ENCODE data around the gene HSD11B2.
A peak's percentile ranks its signal among the peaks of the same experiment; 100 is the strongest.

HSD11B2 gene

GRCh38 chr16:67393788-67394154, 37.1 kb upstream of the HSD11B2 start:
- DNase-seq (ENCODE audit: low read depth) = no peak
- no peak for TF ChIP-seq CTCF (conservative IDR thresholded peaks at IDR 0.05; ENCODE audit: low read length)
- H3K4me3 ChIP-seq (ENCODE audit: low read length) = peak overlapping the region; percentile 39

DNA sequence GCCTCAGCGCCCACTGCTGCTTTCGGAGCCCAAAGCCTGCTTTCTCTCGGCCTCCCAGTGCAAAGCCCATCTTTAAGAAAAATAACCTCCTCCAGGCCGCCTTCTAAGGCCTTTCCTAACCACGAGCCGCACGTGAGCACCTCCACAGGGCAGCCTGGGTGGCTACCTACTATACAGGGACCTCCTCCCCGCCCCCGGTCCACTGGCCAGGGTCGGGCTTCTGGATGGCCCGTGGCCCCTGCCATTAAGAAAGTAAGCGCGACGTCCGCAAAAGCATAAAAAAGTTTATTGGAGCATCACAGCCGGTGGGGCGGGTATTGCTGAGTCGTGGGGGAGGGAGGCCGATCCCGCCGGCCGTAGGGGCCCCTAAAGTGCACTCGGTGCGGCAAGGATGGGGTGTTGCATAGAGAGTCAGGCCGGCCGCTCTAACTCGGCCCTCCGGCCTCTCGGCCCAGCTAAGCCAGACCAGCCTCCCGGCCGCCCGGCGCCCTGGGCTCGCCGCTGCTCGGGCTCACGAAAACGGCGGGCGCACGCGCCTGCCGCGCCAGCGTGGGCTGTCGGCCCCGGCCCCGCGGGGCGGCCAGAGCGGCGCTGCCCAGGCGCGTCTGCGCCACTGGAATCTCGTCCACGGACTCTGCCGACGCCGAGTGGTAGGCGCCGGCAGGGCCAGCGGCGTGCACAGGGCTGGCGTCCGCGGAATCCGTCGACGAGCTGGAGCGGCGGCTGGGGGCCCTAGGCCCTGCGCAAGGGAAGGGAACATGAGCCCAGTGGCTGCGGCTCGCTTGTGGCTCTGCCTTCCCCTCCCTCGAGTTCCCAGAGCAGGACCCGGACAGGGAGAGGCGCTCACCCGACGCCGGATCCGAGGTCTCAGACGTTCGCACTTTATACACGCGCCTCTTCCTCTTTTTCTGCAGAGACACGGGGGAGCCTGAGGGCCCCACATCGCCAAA, 36.5 kb upstream of the HSD11B2 start:
- no peak for DNase-seq (ENCODE audit: low read depth)
- H3K4me3 ChIP-seq (ENCODE audit: low read length) = no peak overlapping the region
- TF ChIP-seq CTCF (conservative IDR thresholded peaks at IDR 0.05; ENCODE audit: low read length) = no peak

DNA sequence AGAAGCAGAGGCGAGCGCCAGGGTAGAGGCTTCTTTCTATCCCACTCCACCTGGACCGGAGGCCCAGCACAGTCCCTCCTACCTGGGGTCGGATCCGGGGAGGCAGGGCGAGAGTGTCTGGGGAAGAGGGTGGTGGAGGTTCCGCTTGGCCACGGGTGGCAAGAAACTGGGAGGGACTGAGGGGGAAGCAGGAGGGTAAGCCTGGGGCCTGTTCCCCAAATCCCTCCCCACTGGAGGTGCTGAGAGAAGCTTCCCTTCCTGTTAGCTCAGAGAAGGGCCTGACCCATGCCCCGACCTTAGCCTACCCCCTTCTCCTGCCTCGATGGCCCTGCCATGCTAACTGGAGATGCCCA, 35.8 kb upstream of the HSD11B2 start:
- H3K4me3 ChIP-seq (ENCODE audit: low read length) = no peak overlapping the region
- no peak for DNase-seq (ENCODE audit: low read depth)
- TF ChIP-seq CTCF (conservative IDR thresholded peaks at IDR 0.05; ENCODE audit: low read length) = no peak

DNA sequence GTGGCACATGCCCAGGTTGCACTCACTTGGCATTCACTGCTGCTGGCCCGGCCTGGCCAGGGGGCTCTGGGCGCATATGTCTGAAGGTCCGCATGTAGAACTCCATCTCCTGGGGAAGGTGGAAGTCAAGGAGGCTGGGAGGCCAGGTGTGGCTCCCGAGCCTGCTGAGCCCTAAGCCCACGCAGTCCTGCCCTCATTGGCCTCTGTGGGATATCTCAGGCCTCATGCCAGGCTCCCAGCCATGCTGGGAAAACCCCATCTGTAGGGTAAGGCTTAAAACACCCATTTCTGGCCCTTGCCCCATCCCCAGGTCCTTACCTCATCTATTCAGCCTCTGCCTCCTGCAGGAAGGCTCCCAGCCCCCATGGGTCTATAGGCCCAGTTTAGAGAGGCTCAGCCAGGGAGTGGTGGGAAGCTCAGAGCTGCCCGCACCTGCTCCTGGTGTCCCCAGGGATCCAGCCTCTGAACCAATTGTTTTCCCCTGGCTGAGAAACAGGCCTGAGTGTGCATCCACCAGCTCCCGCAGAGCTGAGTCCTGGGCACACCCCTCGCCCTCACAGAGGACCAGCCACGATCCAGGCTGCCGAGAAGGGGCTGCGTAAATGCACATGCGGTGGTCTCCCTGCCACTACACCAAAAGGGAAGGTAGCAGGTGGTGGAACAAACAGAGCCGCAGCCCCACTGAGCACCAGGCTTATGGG, 35.3 kb upstream of the HSD11B2 start:
- DNase-seq (ENCODE audit: low read depth) = no peak
- no peak overlapping the region for H3K4me3 ChIP-seq (ENCODE audit: low read length)
- TF ChIP-seq CTCF (conservative IDR thresholded peaks at IDR 0.05; ENCODE audit: low read length) = no peak

DNA sequence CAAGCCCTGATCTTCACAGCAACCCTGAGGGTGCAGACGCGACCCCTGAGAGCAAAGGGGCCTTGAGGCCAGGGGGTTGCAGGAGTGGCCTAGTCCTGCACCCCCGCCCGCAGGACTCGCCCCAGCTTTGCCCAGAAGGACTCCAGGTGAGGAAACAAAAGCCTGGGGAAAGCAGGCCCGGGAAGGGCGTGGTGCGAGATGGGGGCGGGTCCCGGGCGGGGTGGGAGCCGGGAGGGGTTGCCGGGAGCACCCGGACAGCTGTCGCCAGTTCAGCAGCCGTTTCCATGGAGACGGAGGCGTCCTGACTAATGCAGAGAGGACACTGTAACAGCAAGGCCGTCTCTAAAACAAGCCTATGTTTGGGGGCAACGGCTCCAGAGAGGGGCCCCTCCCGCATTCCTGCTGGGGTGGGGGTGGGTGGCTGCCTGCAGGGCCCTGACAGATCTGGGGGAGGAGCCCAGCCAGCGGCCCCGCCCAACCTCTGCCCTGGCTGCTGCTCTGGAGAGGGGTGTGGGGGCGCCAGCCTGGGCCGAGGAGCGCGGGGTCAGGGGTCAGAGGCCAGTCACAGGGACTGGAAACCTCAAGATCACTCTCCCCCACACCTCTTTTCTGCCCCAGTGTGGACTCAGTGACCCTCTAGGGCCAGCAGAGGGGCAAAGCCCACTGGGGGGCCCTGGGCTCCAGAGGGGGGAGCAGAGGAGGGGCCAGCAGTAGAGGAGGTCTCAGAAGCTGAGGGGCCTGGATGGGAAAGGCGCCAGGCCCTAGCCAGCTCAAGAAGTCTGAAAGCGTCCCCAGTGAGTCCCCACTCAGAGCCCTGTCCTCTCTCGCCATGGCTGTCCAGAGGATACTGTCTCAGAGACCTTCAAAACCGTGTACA, 34.5 kb upstream of the HSD11B2 start:
- DNase-seq (ENCODE audit: low read depth) = peak; percentile 81
- TF ChIP-seq CTCF (conservative IDR thresholded peaks at IDR 0.05; ENCODE audit: low read length) = no peak
- H3K4me3 ChIP-seq (ENCODE audit: low read length) = no peak overlapping the region

- no peak for TF ChIP-seq CTCF (conservative IDR thresholded peaks at IDR 0.05; ENCODE audit: low read length)
- no peak overlapping the region for H3K4me3 ChIP-seq (ENCODE audit: low read length)
- no peak for DNase-seq (ENCODE audit: low read depth)
Measured at GRCh38 chr16:67397036-67397801, 33.7 kb upstream of the HSD11B2 start.

All from AG10803 (cell line).